GM12873 (cell line): Measurements from ENCODE around the gene ZMYND11.

Source experiments
- CTCF ChIP-seq: IDR thresholded peaks from 2 replicates; pipeline ENCODE4 v1.5.1; 2012; ENCODE audit warnings: low read depth, mild to moderate bottlenecking, moderate library complexity, low read length, control low read depth; ENCODE audit not compliant: insufficient read depth; ENCODE audit errors: missing control alignments

ZMYND11 gene

GRCh38 chr10:279232-279631, 144.0 kb downstream of the ZMYND11 start:
- no peak for TF ChIP-seq CTCF

- TF ChIP-seq CTCF, result peak; percentile 7
Observed at GRCh38 chr10:279655-280054, 144.4 kb downstream of the ZMYND11 start.

- no peak for TF ChIP-seq CTCF
Observed at GRCh38 chr10:282294-283139, 147.3 kb downstream of the ZMYND11 start.

DNA sequence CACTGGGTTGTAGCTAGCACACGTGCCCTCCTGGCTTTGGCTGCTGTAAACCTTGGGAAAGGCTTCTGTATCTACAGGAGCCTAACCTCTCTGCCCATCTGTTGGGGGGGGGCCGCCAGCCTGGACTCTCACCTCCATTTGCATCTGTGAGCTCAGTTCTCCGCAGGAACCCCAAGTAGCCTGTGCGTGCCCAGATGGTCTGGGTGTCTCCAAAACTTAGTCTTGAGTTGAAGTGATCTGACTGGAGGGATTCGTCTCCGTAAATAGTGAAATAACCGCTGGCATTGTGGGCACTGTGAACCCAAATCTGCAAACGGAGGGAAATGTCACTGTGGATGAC, 147.9 kb downstream of the ZMYND11 start:
- TF ChIP-seq CTCF, result no peak

- TF ChIP-seq CTCF, result peak; percentile 39
Observed at GRCh38 chr10:283916-284356, 148.7 kb downstream of the ZMYND11 start.

DNA sequence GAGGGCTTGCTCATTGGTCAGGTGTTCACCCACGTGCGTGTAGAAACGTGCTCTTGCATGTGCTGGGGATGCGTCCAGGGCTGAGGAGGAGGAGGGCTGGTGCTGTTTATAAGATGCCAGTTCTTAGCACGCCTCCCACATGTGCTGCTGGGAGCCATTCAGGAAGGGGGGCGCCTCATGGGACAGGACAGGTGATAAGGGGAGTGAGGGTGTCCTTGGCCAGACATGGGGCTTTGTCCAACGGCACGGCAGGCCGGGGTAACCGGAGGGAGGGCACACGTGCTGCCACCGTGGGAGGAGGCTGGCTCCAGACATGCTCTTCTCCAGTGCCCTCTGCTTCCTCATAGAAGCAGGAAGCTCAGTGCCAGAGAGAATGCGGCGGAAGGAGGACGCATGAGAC, 150.0 kb downstream of the ZMYND11 start:
- no peak for TF ChIP-seq CTCF

- no peak for TF ChIP-seq CTCF
Observed at GRCh38 chr10:287026-287709, 151.9 kb downstream of the ZMYND11 start.
